Suprapubic skin (tissue), 4 donors: ENCODE data around the gene EFNB1. TPM values are rescaled to one million over a fixed set of nuclear protein-coding genes. Genes with fewer than 3 reads are reported as not detected.

Experiments used
- DNase-seq, 2 donors: peaks; one replicate each; pipeline ENCODE4 v3.0.0-alpha.2; 2019; ENCODE audit warnings: low spot score in 2 of 2
- H3K27ac ChIP-seq: fragments of 200-600 bp; sonication (generic); one replicate; pipeline ENCODE4 v1.5.1; 2019
- H3K27me3 ChIP-seq: fragments of 200-600 bp; sonication (generic); one replicate; pipeline ENCODE4 v1.5.1; 2019
- H3K36me3 ChIP-seq: fragments of 200-600 bp; sonication (generic); one replicate; pipeline ENCODE4 v1.5.1; 2019
- H3K4me1 ChIP-seq: fragments of 200-600 bp; sonication (generic); one replicate; pipeline ENCODE4 v1.5.1; 2019
- H3K4me3 ChIP-seq: fragments of 200-600 bp; sonication (generic); one replicate; pipeline ENCODE4 v1.5.1; 2019; ENCODE audit warnings: mild to moderate bottlenecking
- H3K9me3 ChIP-seq: fragments of 200-600 bp; sonication (generic); one replicate; pipeline ENCODE4 v1.5.1; 2019
- CTCF ChIP-seq, 2 donors: fragments of 200-600 bp in 1 of 2; fragments of 450-650 bp in 1 of 2; sonication (generic) in 1 of 2; IDR thresholded peaks; one replicate each; pipeline ENCODE4 v1.5.1; 2016 to 2019; ENCODE audit warnings: antibody characterized with exemption in 2 of 2, mild to moderate bottlenecking in 1 of 2, moderate library complexity in 1 of 2
- EP300 ChIP-seq: sonication (generic); formaldehyde crosslinking; IDR thresholded peaks from one replicate; pipeline ENCODE4 v1.6.1; 2017; ENCODE audit warnings: antibody characterized with exemption
- POLR2A ChIP-seq, 2 donors: fragments of 450-650 bp; IDR thresholded peaks; one replicate each; pipeline ENCODE4 v1.6.1; 2017; ENCODE audit warnings: antibody characterized with exemption in 2 of 2, mild to moderate bottlenecking in 2 of 2, moderate library complexity in 2 of 2
- POLR2AphosphoS5 ChIP-seq, 3 donors: sonication (generic); formaldehyde crosslinking; IDR thresholded peaks; one replicate each; pipeline ENCODE4 v1.6.1; 2017; ENCODE audit warnings: antibody characterized with exemption in 3 of 3
- WGBS: methylation state at CpG from one replicate; pipeline ENCODE4 v1.1.5; 2018; 5-methylcytosine and 5-hydroxymethylcytosine counted together
- total RNA-seq, 4 donors: library from RNA; depleted of rRNA; stranded (reverse); fragments of >200 nt; gene quantifications; one replicate each; pipeline ENCODE4 v1.1.0, GENCODE V29; 2016

Gene EFNB1
- total RNA-seq, 4 donors from 2014 or later, result 78.4 to 103 (median 89.8) TPM

DNA sequence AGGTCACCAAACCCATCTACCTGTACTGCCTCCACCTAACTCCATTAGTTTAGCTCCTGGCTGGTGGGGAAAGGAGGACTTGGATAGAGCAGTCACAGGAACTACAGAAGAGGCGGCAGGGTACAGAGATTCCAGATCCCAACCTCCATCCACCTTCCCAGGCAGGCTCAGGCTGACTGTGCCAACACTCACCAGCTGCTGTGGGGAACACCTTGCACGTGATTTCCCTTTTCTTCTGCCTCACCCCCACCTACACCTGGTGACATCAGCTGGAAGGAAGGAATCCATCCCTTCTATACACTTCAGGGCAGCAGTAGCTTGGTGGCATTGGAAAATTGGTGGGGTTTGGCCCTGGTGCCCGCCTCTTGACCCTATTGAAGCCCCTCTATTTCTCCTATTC lies 41.5 kb downstream of the EFNB1 start:
- TF ChIP-seq CTCF (IDR thresholded peaks at IDR 0.05) (no peak), EP300 (no peak), POLR2A (IDR thresholded peaks at IDR 0.05) (no peak), POLR2AphosphoS5 (IDR thresholded peaks at IDR 0.05) (no peak)
- no peak overlapping the region for H3K4me3 ChIP-seq
- H3K4me1 ChIP-seq, result no peaks in the 10 kb centered on the region
- H3K27ac ChIP-seq, result no peak overlapping the region
- WGBS, result 29% methylated on average over 1 of the region's 3 CpGs
- DNase-seq, result no peak
- no peaks in the 10 kb centered on the region for H3K9me3 ChIP-seq
- no peaks in the 10 kb centered on the region for H3K36me3 ChIP-seq
- no peaks in the 10 kb centered on the region for H3K27me3 ChIP-seq

GRCh38 chrX:68872171-68872570 lies 43.4 kb downstream of the EFNB1 start:
- Histone ChIP-seq H3K4me1 (no peaks in the 10 kb centered on the region), H3K27me3 (no peaks in the 10 kb centered on the region), H3K27ac (no peak overlapping the region), H3K9me3 (no peaks in the 10 kb centered on the region), H3K36me3 (no peaks in the 10 kb centered on the region), H3K4me3 (no peak overlapping the region)
- TF ChIP-seq POLR2A (IDR thresholded peaks at IDR 0.05) (no peak), CTCF (IDR thresholded peaks at IDR 0.05) (no peak), POLR2AphosphoS5 (IDR thresholded peaks at IDR 0.05) (no peak), EP300 (no peak)
- 34% methylated on average over 2 of the region's 2 CpGs for WGBS
- no peak for DNase-seq

GRCh38 chrX:68874076-68874475 lies 45.3 kb downstream of the EFNB1 start:
- 85% methylated on average over 3 of the region's 3 CpGs for WGBS
- H3K4me1 ChIP-seq, result peaks cover 5% of the 10 kb centered on the region

GRCh38 chrX:68876731-68877130 lies 47.9 kb downstream of the EFNB1 start:
- Histone ChIP-seq H3K4me1 (peaks cover 5% of the 10 kb centered on the region), H3K36me3 (no peaks in the 10 kb centered on the region), H3K4me3 (no peak overlapping the region), H3K9me3 (no peaks in the 10 kb centered on the region), H3K27ac (no peak overlapping the region), H3K27me3 (no peaks in the 10 kb centered on the region)
- TF ChIP-seq POLR2AphosphoS5 (IDR thresholded peaks at IDR 0.05) (no peak), CTCF (IDR thresholded peaks at IDR 0.05) (no peak), POLR2A (IDR thresholded peaks at IDR 0.05) (no peak), EP300 (no peak)
- no peak for DNase-seq
- 80% methylated on average over 2 of the region's 6 CpGs for WGBS

More at GRCh38 chrX:68874076-68874475, 45.3 kb downstream of the EFNB1 start:
- TF ChIP-seq POLR2AphosphoS5 (IDR thresholded peaks at IDR 0.05) (no peak), POLR2A (IDR thresholded peaks at IDR 0.05) (no peak), EP300 (no peak), CTCF (IDR thresholded peaks at IDR 0.05) (no peak)
- Histone ChIP-seq H3K36me3 (no peaks in the 10 kb centered on the region), H3K27me3 (no peaks in the 10 kb centered on the region), H3K27ac (no peak overlapping the region), H3K9me3 (no peaks in the 10 kb centered on the region), H3K4me3 (no peak overlapping the region)
- no peak for DNase-seq

GRCh38 chrX:68877606-68878005 lies 48.8 kb downstream of the EFNB1 start:
- Histone ChIP-seq H3K27ac (no peak overlapping the region), H3K4me3 (no peak overlapping the region), H3K36me3 (no peaks in the 10 kb centered on the region), H3K27me3 (no peaks in the 10 kb centered on the region), H3K9me3 (no peaks in the 10 kb centered on the region), H3K4me1 (peaks cover 5% of the 10 kb centered on the region)
- DNase-seq, result no peak
- no peak for TF ChIP-seq POLR2AphosphoS5 (IDR thresholded peaks at IDR 0.05)
- TF ChIP-seq CTCF (IDR thresholded peaks at IDR 0.05), result no peak
- TF ChIP-seq EP300, result no peak
- no peak for TF ChIP-seq POLR2A (IDR thresholded peaks at IDR 0.05)
- WGBS, result 89% methylated on average over 6 of the region's 9 CpGs
